COR-L47 (cell line): ENCODE results near the gene PXMP4.
"Not testable (repeated sequence)": the region's sequence is repeated elsewhere in the genome, so short reads cannot be mapped to it uniquely, and the experiment has no call there.

Experiments used
- DNase-seq: peaks from one replicate; lab custom pipeline; 2025; lab: John Stamatoyannopoulos, UW

PXMP4 gene

GRCh38 chr20:33703498-33704137 is 16.5 kb downstream of the PXMP4 start:
- DNase-seq = no peak

- DNase-seq = no peak
These were observed 17.2 kb downstream of the PXMP4 start for GRCh38 chr20:33702861-33703260.

- no peak for DNase-seq
These were observed 18.3 kb downstream of the PXMP4 start for GRCh38 chr20:33701629-33702450.

GRCh38 chr20:33700696-33701441 is 19.2 kb downstream of the PXMP4 start:
- DNase-seq = not testable (repeated sequence)

DNA sequence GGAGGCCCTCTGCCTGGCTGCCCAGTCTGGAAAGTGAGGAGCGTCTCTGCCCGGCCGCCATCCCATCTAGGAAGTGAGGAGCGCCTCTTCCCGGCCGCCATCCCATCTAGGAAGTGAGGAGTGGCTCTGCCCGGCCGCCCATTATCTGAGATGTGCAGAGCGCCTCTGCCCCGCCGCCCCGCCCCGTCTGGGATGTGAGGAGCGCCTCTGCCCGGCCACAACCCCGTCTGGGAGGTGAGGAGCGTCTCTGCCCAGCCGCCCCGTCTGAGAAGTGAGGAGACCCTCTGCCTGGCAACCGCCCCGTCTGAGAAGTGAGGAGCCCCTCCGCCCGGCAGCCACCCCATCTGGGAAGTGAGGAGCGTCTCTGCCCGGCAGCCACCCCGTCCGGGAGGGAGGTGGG is 21.1 kb downstream of the PXMP4 start:
- not testable (repeated sequence) for DNase-seq

- no peak for DNase-seq
These were observed 23.0 kb downstream of the PXMP4 start for GRCh38 chr20:33697129-33697528.

DNA sequence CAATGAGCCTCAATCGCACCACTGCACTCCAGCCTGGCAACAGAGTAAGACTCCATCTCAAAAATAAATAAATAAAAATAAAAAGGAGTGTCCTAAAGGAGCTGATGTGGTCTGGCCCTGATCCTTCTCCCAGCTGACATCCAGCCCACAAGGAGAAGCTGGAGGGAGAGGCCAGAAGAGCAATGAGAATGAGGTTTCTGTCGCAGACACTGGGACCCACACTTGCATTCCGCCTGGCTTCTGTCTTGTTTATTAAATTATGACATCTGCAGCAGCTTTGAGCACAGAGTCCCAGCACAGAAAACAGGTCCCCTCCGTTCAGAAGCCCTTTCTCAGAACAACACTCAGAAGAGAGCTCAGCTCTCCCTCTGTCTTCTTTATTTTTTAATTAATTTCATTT is 23.7 kb downstream of the PXMP4 start:
- DNase-seq = no peak

DNA sequence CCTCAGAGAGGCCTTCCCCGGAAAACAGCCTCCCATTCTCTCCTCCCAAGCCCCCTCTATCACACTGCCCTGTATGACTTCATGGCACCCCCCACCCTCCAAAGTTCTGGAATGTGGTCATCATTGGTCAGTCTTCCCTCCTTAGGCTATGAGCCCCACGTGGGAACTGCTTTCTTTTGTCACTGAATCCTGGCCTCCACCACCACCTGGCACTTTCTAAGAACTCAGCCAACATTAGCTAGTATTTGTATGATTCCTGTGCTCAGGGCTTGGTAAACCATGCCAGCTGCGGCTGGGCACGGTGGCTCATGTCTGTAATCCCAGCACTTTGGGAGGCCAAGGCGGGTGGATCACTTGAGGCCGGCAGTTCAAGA is 25.5 kb downstream of the PXMP4 start:
- DNase-seq = no peak

GRCh38 chr20:33693741-33694638 is 26.1 kb downstream of the PXMP4 start:
- DNase-seq = peak; percentile 69

GRCh38 chr20:33693289-33693688 is 26.8 kb downstream of the PXMP4 start:
- no peak for DNase-seq

DNA sequence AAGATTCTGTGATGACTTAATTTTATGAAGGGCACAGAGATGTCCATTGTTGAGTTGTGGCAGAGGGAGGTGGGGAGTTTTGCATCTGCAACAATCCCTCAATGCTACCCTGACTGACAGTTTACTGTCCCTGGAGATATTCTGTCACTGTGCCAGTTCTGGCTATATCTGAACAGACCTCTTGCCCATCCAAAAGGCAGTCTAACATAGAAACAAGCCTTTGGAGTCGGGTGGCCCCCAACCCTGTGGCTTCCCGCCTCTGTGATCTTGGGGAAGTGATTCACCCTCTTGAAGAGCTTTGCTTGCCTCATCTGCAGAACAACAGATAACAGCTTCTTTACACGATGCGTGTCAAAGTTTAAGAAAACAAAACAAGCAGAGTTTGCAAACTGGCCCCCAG is 30.1 kb downstream of the PXMP4 start:
- no peak for DNase-seq

GRCh38 chr20:33689493-33689892 is 30.6 kb downstream of the PXMP4 start:
- no peak for DNase-seq

DNA sequence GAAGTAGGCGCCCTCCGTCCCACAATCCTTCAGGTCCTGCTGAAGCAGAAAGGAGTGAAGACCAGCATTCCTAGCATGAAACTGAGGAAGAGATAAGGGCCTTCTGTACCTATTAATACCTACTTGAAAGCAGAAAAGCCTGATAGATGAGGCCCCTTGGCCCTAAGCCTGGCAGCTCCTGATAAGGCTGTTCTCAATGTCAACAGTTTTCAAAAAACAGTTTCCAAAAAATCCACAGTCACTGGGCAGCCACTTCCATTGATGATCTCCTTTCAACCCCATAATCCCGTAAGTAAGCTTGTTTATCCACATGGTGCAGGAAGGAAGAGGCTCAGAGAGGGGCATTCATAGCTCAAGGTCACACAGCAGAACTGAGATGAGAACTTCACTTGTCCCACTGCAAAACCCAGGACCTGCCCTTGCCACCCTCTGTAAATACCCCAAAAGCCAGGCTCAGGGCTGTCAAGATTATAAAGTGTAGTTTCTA is 31.1 kb downstream of the PXMP4 start:
- DNase-seq = no peak

GRCh38 chr20:33687993-33688937 is 31.8 kb downstream of the PXMP4 start:
- DNase-seq = no peak

DNA sequence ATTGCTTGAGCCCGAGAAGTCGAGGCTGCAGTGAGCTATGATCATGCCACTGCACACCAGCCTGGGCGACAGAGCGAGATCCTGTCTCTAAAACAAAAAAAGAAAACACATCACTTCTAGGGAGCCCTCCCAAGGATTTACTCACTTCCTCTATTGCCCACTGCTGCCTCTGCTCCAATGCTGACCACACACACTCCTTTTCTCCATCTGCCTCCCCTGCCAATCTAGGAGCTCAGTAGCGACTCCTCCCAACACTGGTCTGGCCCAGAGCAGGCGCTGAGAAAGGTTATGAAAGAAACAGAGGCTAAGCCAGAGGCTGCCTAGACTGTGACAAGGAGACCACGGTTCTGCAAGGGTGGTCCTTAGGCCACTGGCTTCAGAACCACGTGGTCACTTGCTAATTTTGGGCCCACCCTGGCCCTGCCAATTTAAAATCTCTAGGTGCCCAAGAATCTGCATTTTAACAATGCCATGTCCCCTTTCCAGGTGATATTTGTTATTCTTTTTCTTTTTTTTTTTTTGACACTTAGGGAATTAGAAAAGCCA is 32.7 kb downstream of the PXMP4 start:
- no peak for DNase-seq

- DNase-seq = no peak
These were observed 33.1 kb downstream of the PXMP4 start for GRCh38 chr20:33686984-33687366.

- DNase-seq = peak; percentile 97
These were observed 33.8 kb downstream of the PXMP4 start, which contains the start of gene E2F1 for GRCh38 chr20:33686100-33686983. E2F1 (minus strand) TSS chr20:33686385; CDS start chr20:33686264, 121 bp downstream.

DNA sequence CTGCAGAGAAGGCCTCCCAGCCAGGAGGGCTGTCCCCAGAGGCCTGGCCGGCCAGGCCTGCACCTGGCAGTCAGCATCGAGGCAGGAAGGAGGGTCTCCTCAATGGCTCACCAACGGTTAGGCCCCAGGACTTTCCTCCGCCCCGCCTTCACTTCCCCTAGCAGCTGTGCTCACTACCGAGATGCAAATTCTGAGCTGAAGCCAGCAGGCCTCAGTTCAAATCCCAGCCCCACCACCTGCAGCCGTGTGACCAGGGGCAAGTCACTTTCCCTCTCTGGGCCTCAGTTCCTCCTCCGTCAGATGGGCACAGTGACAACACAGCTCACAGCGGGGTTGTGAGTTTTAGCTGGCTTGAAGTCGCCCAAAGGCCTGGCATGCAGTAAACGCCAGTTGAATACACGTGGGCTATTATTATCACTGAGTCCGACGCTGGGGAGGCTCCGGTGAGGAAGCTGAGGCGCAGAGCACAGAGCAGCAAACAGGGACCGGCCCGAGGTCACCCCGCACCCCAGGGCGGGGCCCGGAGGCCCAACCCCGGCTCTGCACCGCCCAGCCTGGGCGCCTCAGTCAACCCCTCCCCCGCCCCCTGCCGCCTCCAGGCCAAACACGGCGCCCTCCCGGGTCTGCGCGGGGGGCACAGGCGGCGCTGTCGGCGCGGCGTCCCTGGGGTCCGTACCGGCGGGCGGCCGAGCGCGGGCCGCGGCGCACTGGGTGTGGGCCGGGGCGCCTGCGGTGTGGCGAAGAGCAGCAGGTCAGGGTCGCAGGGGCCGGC is 34.6 kb downstream of the PXMP4 start:
- DNase-seq = peak; percentile 60
